Measurements from ENCODE around the gene TRIM14.
A peak's percentile ranks its signal among the peaks of the same experiment; 100 is the strongest.
"Not testable (repeated sequence)": the region's sequence is repeated elsewhere in the genome, so short reads cannot be mapped to it uniquely, and the experiment has no call there.

Gene TRIM14

GRCh38 chr9:98142182-98142907 lies 23.3 kb upstream of the TRIM14 start:
- DNase-seq (ENCODE audit: low read depth) = no peak

GRCh38 chr9:98140503-98140902 lies 21.5 kb upstream of the TRIM14 start:
- DNase-seq (ENCODE audit: low read depth) = no peak

DNA sequence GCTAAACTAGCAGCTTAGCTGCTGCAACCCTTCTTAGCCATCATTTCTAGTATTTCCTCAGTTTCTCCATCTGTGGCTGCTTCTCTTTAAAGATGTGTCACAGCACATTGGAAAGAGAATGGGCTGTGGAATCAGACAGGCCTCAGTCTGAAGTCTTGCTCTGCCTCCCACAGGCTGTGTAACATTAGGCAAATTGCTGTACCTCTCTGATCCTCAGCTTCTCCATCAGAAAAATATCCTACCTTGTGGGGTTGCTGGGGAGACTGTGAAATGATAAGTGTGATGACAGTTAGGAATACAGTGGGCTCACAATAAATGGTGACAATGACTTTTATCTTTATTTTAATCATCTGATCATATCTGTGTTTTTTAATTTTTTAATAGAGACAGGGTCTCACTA lies 17.5 kb upstream of the TRIM14 start:
- DNase-seq (ENCODE audit: low read depth) = no peak

GRCh38 chr9:98135938-98136337 lies 16.9 kb upstream of the TRIM14 start:
- no peak for DNase-seq (ENCODE audit: low read depth)

GRCh38 chr9:98135558-98135934 lies 16.5 kb upstream of the TRIM14 start:
- no peak for DNase-seq (ENCODE audit: low read depth)

- no peak for DNase-seq (ENCODE audit: low read depth)
Measured at GRCh38 chr9:98134702-98135557, 15.9 kb upstream of the TRIM14 start.

DNA sequence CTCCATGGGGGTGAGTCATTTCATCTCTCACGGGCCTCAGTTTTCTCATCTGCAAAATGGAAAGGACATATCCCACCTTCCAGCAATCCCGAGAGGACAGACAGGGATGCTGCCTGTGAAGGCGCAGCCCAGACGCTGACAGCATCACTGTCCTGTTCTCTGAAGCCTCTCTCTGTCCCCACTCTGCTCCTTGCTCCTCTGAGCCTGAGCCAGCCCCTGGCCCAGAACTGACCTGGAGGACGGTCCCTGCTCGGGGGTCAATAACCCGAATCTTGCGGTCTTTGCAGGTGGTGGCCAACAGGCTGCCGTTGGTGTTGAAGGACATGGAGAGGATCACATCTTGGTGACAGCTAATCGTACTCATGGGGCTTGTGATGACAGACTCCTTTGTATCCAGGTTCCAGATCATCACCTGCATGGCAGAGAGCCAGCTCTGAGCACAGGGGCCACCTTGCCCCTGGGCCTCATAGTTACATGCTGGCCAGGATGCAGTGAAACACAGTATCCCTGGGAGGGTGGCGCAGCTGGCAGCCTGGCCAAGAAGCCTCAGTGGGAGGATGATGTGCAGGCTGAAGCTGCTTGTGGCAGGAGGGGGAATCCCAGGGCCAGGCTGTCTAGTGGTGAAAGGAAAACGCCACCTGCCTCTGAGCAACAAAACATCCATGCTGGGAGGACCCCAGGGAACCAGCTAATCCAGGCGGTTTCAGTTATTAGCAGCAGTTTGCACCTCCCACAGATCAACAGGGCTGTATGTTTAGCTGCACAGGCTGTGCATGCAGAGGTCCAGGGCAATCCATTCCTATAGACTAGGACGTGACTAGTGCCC lies 14.0 kb upstream of the TRIM14 start:
- no peak for DNase-seq (ENCODE audit: low read depth)

DNA sequence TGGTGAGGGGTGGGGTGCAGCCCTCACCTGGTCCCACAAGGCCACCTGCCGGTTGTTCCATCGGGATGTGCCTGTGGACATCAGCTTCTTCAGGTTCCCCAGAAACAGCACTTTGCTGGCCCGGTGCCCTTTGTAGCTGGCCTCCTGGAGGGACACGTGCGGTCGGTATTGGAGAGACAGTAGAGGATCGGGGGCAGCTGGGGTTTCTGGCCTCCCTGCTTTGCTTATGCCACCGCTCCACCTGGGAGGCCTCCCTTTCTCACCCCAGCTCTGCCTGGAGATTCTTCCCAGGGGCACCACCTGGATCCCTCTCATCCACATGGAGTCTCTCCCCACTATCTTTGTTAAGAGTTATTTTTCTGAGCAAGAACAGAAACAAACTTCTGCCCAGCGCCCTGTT lies 13.1 kb upstream of the TRIM14 start:
- no peak for DNase-seq (ENCODE audit: low read depth)

DNA sequence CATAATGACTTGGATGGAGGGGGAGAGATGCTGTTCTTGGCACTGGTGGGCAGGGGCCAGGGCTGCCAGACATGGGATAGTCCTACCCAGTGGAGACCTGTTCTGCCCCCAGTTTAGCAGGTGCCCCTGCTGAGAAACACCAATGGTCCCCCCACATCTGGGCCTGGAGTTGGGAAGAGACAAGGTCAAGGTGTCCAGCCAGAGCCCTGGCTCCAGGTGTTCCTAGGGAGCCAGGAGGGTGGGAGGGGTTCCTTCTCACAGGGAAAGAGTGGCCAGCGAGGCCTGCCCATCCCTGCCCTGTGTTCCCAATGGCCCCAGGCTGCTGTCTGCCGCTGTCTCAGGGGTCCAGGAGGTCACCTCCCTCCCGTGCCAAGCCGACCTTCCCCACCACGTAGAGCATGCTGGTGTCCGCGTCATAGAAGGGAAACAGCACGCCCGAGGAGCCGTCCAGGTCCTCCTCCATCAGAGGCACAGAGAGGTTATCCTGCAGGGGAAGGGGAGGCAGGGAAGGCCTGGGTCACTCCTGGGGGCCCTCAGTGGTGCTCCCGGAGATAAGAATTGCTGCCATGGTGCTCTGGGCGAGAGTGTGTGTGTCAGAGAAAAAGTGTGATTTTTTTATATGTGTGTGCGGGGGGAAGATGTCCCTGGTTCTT lies 11.7 kb upstream of the TRIM14 start:
- no peak for DNase-seq (ENCODE audit: low read depth)

DNA sequence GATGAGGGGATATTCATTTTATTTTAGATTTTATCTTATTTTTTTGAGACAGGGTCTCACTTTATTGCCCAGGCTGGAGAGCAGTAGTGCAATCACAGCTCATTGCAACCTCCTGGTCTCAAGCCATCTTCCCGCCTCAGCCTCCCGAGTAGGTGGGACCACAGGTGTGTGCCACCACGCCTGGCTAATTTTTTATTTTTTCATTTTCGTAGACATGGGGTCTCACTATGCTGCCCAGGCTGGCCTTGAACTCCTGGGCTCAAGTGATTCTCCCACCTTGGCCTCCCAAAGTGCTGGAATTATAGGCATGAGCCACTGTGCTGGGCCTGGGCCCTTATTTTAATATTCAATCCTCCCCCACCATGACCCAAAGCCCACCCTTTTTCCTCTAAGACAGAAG lies 11.0 kb upstream of the TRIM14 start:
- not testable (repeated sequence) for DNase-seq (ENCODE audit: low read depth)

GRCh38 chr9:98129451-98129881 lies 10.4 kb upstream of the TRIM14 start:
- DNase-seq (ENCODE audit: low read depth) = no peak

GRCh38 chr9:98128316-98128715 lies 9.3 kb upstream of the TRIM14 start:
- no peak for DNase-seq (ENCODE audit: low read depth)

GRCh38 chr9:98127226-98127625 lies 8.2 kb upstream of the TRIM14 start:
- no peak for DNase-seq (ENCODE audit: low read depth)

- DNase-seq (ENCODE audit: low read depth) = no peak
Measured at GRCh38 chr9:98124637-98125426, 5.8 kb upstream of the TRIM14 start.

GRCh38 chr9:98124091-98124490 lies 5.1 kb upstream of the TRIM14 start:
- DNase-seq (ENCODE audit: low read depth) = not testable (repeated sequence)

GRCh38 chr9:98121058-98121457 lies 2.0 kb upstream of the TRIM14 start:
- no peak for DNase-seq (ENCODE audit: low read depth)

DNA sequence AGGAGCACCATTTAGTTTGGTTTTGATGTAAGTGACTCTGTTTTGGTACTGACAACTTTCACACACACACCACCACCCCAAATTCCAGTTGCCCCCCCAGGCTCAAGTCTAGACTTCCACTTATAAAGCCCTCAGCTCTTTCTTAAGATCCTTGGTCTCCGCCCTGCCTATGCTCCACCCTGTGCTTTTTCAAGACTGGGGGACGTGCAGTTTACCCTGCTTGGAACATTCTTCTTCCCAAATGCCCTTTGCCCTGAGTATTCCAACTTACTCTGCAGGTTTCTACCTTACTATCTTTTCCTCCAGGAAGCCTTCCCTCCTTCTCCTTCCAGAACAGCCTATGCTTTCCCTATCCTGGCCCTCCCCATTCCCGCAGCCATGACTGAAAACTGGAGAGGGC lies 1.5 kb upstream of the TRIM14 start:
- DNase-seq (ENCODE audit: low read depth) = no peak

DNA sequence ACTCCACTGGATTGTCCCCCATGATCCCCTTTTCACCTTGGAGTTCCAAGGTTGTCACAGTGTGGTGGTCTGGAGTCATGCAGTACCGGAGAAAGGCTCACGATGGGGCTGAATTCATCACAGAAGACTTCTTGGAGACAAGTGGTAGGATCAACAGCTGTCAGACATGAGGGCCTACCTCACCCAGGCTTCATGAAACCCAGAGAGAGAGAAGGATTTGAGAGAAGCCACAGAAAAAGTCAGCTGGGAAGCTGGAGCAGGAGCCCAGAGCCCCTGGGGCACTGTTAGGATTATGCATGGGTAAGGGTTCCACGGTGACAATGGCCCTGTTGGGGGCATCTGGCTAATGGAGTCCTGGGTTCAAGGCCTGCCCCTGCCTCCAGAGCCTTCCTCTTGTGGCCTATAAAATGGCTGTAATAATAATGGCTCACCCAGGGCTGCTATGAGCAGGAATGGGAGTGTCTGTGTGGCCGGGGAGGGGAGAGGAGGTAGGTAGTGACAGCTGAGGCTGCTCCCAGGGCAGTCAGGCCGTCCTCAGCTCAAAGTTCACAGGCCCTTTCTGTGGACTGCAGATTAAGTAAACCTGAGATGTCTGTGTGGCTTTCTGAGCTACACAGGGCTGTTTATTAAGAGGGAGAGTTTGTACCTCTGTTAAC lies 910 bp downstream of the TRIM14 start:
- peak; percentile 16 for DNase-seq (ENCODE audit: low read depth)

DNA sequence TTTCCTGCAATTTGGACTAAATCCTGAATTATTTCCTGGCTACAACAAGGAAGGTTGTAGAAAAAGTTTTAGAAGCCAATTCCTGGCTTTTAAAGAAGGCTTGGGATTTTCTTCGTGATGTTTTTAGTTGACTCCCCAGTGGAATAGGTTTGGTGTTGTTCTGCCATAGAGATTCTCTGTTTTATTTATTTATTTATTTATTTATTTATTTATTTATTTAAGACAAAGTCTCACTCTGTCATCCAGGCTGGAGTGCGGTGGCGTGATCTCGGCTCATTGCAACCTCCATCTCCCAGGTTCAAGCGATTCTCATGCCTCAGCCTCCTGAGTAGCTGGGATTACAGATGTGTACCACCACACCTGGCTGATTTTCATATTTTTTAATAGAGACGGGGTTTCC lies 1.9 kb downstream of the TRIM14 start:
- DNase-seq (ENCODE audit: low read depth) = not testable (repeated sequence)

DNA sequence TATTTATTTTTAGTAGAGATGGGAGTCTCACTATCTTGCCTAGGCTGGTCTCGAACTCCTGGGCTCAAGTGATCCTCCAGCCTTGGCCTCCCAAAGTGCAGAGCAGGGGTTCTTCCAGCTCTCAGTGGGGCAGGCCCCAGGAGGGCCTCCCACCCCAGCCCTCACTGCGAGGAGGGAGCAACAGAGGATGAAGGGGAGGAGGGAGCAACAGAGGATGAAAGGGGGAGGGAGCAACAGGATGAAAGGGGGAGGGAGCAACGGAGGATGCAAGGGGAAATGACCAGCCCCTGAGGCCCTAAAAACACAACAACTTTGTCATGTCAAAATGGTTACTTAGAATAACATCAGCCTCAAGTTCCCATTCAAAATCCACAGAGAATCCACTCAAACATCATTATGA lies 10.0 kb downstream of the TRIM14 start:
- no peak for DNase-seq (ENCODE audit: low read depth)

Data from activated T-helper 9 cell treated with anti-CD3 and anti-CD28 coated beads, Interleukin-2, amount 50 U/mL, for 16 hours (primary cell).